ENCODE measurements around the gene SPECC1. TPM values are rescaled to one million over a fixed set of nuclear protein-coding genes. Genes with fewer than 3 reads are reported as not detected.
"Not testable (repeated sequence)": the region's sequence is repeated elsewhere in the genome, so short reads cannot be mapped to it uniquely, and the experiment has no call there.

Gene SPECC1
- total RNA-seq, 1 donor from 2014 or later = 25.8 TPM

GRCh38 chr17:20170085-20170484 is 160.9 kb downstream of the SPECC1 start:
- no peak for DNase-seq (ENCODE audit: low spot score)

- no peak for DNase-seq (ENCODE audit: low spot score)
Measured at GRCh38 chr17:20171741-20172365, 162.7 kb downstream of the SPECC1 start.

- no peak for DNase-seq (ENCODE audit: low spot score)
Measured at GRCh38 chr17:20172376-20172775, 163.2 kb downstream of the SPECC1 start.

- DNase-seq (ENCODE audit: low spot score) = no peak
Measured at GRCh38 chr17:20173091-20173490, 163.9 kb downstream of the SPECC1 start.

- DNase-seq (ENCODE audit: low spot score) = no peak
Measured at GRCh38 chr17:20174588-20175265, 165.6 kb downstream of the SPECC1 start.

GRCh38 chr17:20179041-20179440 is 169.9 kb downstream of the SPECC1 start:
- DNase-seq (ENCODE audit: low spot score) = no peak

GRCh38 chr17:20180661-20181060 is 171.5 kb downstream of the SPECC1 start:
- no peak for DNase-seq (ENCODE audit: low spot score)

- DNase-seq (ENCODE audit: low spot score) = no peak
Measured at GRCh38 chr17:20184181-20184580, 175.0 kb downstream of the SPECC1 start.

GRCh38 chr17:20184977-20185619 is 175.9 kb downstream of the SPECC1 start:
- no peak for DNase-seq (ENCODE audit: low spot score)

- DNase-seq (ENCODE audit: low spot score) = no peak
Measured at GRCh38 chr17:20187049-20187448, 177.9 kb downstream of the SPECC1 start.

- DNase-seq (ENCODE audit: low spot score) = no peak
Measured at GRCh38 chr17:20189302-20189701, 180.1 kb downstream of the SPECC1 start.

GRCh38 chr17:20189979-20190378 is 180.8 kb downstream of the SPECC1 start:
- no peak for DNase-seq (ENCODE audit: low spot score)

- DNase-seq (ENCODE audit: low spot score) = no peak
Measured at GRCh38 chr17:20190605-20191004, 181.4 kb downstream of the SPECC1 start.

- no peak for DNase-seq (ENCODE audit: low spot score)
Measured at GRCh38 chr17:20191056-20191455, 181.9 kb downstream of the SPECC1 start.

GRCh38 chr17:20196286-20196685 is 187.1 kb downstream of the SPECC1 start:
- not testable (repeated sequence) for DNase-seq (ENCODE audit: low spot score)

GRCh38 chr17:20197272-20197926 is 188.2 kb downstream of the SPECC1 start:
- no peak for DNase-seq (ENCODE audit: low spot score)

- no peak for DNase-seq (ENCODE audit: low spot score)
Measured at GRCh38 chr17:20200016-20200795, 191.0 kb downstream of the SPECC1 start.

- DNase-seq (ENCODE audit: low spot score) = no peak
Measured at GRCh38 chr17:20200865-20201458, 191.8 kb downstream of the SPECC1 start.

- no peak for DNase-seq (ENCODE audit: low spot score)
Measured at GRCh38 chr17:20202141-20202621, 193.0 kb downstream of the SPECC1 start.

GRCh38 chr17:20203018-20203417 is 193.9 kb downstream of the SPECC1 start:
- no peak for DNase-seq (ENCODE audit: low spot score)

Measured in mesenteric fat pad (tissue), 1 donor.